SU-DHL-6 (cell line): ENCODE data around the gene ARHGEF37.

ENCODE experiments used
- CTCF ChIP-seq: fragments of 200-600 bp; sonication (generic); IDR thresholded peaks from one replicate; pipeline ENCODE4 v1.5.1; 2017; ENCODE audit warnings: antibody characterized with exemption, mild to moderate bottlenecking, low read length, moderate library complexity; ENCODE audit not compliant: insufficient read depth, poor library complexity, severe bottlenecking
- EZH2phosphoT487 ChIP-seq: fragments of 200-600 bp; sonication (generic), shearing (Covaris generic); conservative IDR thresholded peaks from 2 replicates; pipeline ENCODE4 v1.6.1; 2018; ENCODE audit warnings: mild to moderate bottlenecking, antibody characterized with exemption, low read length, moderate library complexity, mixed read lengths

- TF ChIP-seq CTCF, result no peak
- TF ChIP-seq EZH2phosphoT487, result no peak
These were observed 64.4 kb downstream of the ARHGEF37 start for GRCh38 chr5:149645725-149646124.
